T follicular helper cell (primary cell): ENCODE data around the gene DNAH8.
"Not testable (repeated sequence)": the region's sequence is repeated elsewhere in the genome, so short reads cannot be mapped to it uniquely, and the experiment has no call there.

Experiments
- DNase-seq: peaks from one replicate; pipeline ENCODE4 v3.0.0-alpha.2; 2020; ENCODE audit warnings: low read depth

The DNAH8 gene

DNA sequence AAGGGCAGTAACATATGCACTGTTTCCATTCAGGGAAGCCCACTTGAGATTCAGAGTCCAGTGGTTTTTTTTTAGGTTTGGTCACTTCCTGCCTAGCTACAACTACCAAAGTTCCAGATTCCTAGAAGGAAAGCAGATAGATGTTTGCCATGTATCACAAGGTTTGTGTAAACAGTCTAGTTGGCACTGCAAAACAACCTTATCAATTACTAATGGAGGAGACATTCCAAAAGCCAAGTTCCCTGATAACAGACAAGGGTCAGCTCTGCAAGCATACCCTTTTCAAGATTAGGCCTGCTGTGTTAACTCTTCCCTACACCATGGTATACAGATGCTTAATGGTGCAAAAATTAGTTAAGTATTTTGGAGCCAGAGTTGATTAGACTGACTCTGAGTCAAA lies 192.2 kb downstream of the DNAH8 start:
- DNase-seq: no peak

DNA sequence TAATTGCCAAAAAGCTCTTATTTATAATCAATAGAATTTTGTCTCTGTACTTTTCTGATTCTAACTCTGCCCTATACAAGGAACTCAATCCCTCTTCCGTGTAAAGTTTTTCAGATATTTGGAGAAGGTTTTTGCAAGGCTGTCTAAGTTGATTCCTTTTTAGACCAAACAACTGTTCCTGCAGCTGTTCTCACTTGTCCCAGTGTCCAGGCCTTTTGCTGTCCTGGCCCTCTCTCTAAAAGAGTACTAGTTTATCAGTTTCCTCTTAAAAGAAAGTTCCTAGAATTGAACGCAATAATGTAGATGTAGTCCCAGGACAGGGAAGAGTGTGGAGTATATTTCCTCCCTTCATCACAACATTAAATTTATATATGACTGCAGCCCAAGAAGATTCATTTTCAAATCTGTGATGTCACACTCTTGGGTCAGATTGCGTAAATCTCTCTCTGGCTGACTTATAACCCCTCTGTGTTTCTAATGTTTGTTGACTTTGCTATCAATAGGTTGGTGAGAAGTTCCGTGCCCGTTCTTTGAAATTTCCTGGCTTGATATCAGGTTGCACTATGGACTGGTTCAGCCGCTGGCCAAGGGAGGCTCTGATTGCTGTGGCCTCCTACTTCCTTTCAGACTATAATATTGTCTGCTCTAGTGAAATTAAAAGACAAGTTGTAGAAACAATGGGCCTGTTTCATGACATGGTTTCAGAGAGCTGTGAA lies 194.1 kb downstream of the DNAH8 start:
- DNase-seq: no peak

DNA sequence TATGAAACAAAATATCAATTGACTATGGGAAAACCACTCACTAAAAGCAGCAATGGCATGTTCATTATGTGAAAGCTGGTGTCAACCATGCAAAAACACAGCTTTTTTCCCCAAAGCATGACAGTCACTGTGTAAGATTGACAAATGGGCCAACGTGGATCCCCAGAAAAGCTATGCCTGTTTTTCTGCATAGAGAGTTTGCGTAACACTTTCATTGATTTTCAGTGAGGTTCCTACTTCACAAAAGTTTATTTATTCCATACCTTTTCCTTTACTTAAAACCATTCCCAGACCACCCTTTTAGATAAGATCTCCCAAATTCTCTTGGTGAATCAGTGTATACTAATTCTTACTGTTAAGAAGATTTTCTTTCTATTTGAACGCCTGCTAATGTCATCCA lies 195.1 kb downstream of the DNAH8 start:
- no peak for DNase-seq

- DNase-seq: no peak
These were observed 197.3 kb downstream of the DNAH8 start for GRCh38 chr6:38912378-38912777.

GRCh38 chr6:38915205-38915925 lies 200.3 kb downstream of the DNAH8 start:
- DNase-seq: no peak

GRCh38 chr6:38921540-38921939 lies 206.4 kb downstream of the DNAH8 start:
- not testable (repeated sequence) for DNase-seq

- DNase-seq: no peak
These were observed 209.8 kb downstream of the DNAH8 start for GRCh38 chr6:38924791-38925509.

GRCh38 chr6:38929560-38929959 lies 214.4 kb downstream of the DNAH8 start:
- DNase-seq: no peak

DNA sequence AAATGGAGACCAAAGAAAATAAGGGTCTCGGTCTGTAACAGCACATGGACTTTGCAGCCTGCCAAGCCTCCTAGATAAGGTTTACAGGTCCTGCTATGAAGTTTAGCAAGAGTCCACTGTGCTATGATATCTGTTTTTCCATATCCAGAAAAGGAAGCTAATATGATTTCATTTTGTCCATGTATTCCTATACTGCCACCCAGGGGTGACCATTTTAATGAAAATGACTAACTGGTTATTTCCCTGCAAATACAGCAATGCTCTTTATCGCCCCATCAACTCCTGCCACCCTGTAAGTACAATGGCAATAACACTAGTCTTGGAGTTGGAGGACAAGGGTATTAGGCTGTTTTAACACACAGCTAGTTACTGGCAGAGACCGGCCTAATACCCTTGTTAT lies 218.3 kb downstream of the DNAH8 start:
- no peak for DNase-seq

GRCh38 chr6:38935051-38935450 lies 219.9 kb downstream of the DNAH8 start:
- DNase-seq: no peak

DNA sequence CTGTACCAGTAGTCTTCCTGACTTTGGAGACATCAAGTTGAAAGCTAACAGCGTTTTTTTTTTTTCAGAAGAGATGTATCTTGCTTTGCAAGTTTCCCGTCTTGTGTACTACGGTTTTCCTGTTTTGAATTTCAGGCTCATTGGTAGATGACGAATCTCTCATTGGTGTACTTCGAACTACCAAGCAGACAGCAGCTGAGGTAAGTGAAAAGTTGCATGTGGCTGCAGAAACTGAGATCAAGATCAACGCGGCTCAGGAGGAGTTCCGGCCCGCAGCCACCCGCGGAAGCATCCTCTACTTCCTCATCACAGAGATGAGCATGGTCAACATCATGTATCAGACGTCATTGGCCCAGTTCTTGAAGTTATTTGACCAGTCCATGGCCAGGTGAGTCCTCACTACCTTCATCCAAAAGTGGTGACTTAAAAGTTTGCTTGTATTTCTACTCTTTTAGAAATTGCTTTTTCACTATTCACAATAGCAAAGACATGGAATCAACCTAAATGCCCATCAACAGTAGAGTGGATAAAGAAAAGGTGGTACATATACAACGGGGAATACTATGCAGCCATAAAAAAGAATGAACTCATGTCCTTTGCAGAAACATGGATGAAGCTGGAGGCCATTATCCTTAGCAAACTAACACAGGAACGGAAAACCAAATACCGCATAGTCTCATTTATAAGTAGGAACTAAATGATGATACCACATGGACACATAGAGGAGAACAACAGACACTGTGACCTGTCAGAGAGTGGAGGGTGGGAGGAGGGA lies 222.9 kb downstream of the DNAH8 start:
- no peak for DNase-seq

GRCh38 chr6:38938741-38939140 lies 223.6 kb downstream of the DNAH8 start:
- DNase-seq: no peak

- no peak for DNase-seq
These were observed 227.3 kb downstream of the DNAH8 start for GRCh38 chr6:38942442-38942841.

- no peak for DNase-seq
These were observed 227.9 kb downstream of the DNAH8 start for GRCh38 chr6:38942965-38943364.

DNA sequence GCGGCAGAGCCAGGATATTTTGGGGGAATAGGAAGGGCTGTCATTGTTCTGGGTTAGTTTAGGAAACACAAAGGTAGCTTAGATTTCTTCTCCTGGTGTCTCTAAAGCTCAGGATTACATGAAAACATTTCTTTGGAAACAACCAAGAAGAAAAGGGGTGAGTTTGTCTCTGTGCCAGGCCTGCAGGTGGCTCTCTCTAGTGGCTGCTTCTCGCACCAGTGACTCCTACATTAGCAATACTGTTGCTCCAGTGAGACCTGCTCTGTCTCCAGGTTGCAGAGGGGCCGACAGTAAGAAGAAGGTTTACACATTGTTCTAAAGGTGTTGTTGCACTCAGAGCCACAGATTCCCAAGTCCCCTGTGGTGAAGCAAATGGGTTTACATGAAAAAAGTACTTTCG lies 228.9 kb downstream of the DNAH8 start:
- DNase-seq: no peak

DNA sequence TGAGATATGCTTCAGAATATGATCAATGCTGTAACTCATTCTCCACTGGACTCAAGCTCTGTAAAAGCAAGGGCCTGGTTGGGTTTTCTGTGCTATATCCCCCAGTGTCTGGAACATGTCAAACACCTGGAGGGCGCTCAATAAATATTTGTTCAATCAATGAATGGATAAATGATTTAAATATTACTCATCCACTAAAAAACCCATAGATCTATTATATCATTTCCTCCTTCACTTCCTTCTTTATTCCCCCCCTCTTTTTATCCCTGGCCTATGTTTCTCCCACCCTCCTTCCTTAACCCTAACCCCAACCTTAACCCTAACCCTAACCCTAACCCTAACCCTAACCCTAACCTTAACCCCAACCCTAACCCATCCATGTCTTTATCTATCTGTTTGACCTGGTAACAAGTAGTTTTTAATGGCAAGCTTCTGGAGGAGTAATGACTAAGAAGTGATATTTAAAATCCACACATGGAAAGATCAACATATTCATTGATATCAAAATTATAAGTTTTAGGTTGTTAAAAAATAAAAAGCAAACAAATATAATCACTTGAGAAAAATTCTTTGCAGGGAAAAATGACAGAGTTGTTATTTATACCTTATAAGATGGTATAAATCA lies 229.7 kb downstream of the DNAH8 start:
- DNase-seq: no peak

GRCh38 chr6:38955861-38956260 lies 240.8 kb downstream of the DNAH8 start:
- DNase-seq: no peak

DNA sequence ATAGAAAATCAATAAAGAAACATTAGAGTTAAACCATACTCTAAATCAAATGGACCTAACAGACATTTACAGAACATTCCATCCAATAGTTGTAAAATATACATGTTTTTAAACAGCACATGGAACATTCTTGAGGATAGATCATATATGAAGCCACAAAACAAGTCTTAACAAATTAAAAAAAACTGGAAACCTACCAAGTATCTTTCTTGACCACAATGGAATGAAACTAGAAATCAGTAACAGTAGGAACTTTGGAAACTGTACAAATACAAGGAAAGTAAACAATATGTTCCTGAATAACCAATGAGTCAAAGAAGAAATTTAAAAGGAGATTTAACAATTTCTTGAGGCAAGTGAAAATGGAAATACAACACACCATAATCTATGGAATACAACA lies 242.3 kb downstream of the DNAH8 start:
- no peak for DNase-seq

DNA sequence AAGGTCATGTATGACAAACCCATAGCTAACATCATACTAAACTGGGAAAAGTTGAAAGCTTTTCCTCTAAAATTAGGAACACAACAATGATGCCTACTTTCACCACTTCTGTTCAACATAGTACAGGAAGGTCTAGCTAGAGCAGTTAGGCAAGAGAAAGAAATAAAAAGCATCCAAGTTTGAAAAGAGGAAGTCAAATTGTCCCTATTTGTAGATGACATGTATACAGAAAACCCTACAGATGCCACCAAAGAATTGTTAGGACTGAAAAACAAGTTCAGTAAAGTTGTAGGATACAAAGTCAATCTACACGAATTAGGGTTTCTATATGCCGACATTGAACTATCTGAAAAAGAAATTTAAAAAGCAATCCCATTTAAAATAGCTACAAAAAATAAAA lies 244.0 kb downstream of the DNAH8 start:
- no peak for DNase-seq

DNA sequence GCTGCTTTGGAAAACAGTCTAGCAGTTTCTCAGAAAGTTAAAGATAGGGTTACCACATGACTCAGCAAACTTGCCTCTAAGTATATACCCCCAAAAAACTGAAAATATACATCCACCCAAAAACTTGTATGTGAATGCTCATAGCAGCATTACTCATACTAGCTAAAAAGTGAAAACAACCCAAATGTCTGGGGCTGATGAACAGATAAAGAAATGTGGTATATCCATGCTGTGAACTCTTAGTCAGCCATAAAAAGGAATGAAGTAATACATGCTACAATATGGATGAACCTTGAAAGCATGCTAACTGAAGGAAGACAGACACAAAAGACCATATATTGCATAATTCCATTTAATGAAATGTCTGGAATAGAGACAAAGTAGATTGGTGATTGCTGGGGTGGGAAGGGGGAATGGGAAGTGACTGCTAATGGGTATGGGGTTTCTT lies 253.6 kb downstream of the DNAH8 start:
- DNase-seq: no peak

- no peak for DNase-seq
These were observed 258.3 kb downstream of the DNAH8 start for GRCh38 chr6:38973178-38974057.
